Activated CD8-positive, alpha-beta memory T cell treated with anti-CD3 and anti-CD28 coated beads, Interleukin-2, amount 50 U/mL, for 4 hours (primary cell): ENCODE results near the gene GASK1A.

Source experiments
- DNase-seq: peaks from one replicate; pipeline ENCODE4 v3.0.0-alpha.2; 2020

The GASK1A gene

GRCh38 chr3:43015572-43015971 lies 36.5 kb downstream of the GASK1A start:
- DNase-seq: no peak

GRCh38 chr3:43015991-43016865 lies 37.1 kb downstream of the GASK1A start:
- DNase-seq: no peak

- no peak for DNase-seq
Observed at GRCh38 chr3:43017004-43017403, 37.9 kb downstream of the GASK1A start.

- no peak for DNase-seq
Observed at GRCh38 chr3:43017593-43018195, 38.6 kb downstream of the GASK1A start.

GRCh38 chr3:43018246-43018645 lies 39.1 kb downstream of the GASK1A start:
- DNase-seq: no peak

- DNase-seq: no peak
Observed at GRCh38 chr3:43019006-43019809, 40.1 kb downstream of the GASK1A start.

- DNase-seq: no peak
Observed at GRCh38 chr3:43019826-43020225, 40.7 kb downstream of the GASK1A start.

GRCh38 chr3:43021186-43021585 lies 42.1 kb downstream of the GASK1A start:
- DNase-seq: no peak

- no peak for DNase-seq
Observed at GRCh38 chr3:43022121-43022520, 43.0 kb downstream of the GASK1A start.

GRCh38 chr3:43023066-43023465 lies 44.0 kb downstream of the GASK1A start:
- DNase-seq: no peak

- no peak for DNase-seq
Observed at GRCh38 chr3:43023746-43024145, 44.6 kb downstream of the GASK1A start.

GRCh38 chr3:43024181-43024885 lies 45.2 kb downstream of the GASK1A start:
- no peak for DNase-seq

- DNase-seq: no peak
Observed at GRCh38 chr3:43025423-43025822, 46.3 kb downstream of the GASK1A start.

GRCh38 chr3:43028001-43028400 lies 48.9 kb downstream of the GASK1A start:
- DNase-seq: no peak

GRCh38 chr3:43028678-43029490 lies 49.8 kb downstream of the GASK1A start:
- no peak for DNase-seq

- DNase-seq: no peak
Observed at GRCh38 chr3:43030162-43030935, 51.2 kb downstream of the GASK1A start.

GRCh38 chr3:43031485-43031884 lies 52.4 kb downstream of the GASK1A start:
- no peak for DNase-seq

- no peak for DNase-seq
Observed at GRCh38 chr3:43031889-43032545, 52.9 kb downstream of the GASK1A start.

- DNase-seq: no peak
Observed at GRCh38 chr3:43032646-43033628, 53.8 kb downstream of the GASK1A start.
